Activated naive CD8-positive, alpha-beta T cell treated with anti-CD3 and anti-CD28 coated beads, Interleukin-2, amount 50 U/mL, for 24 hours (primary cell): Measurements from ENCODE around the gene PTPRN2.

Source experiments
- ATAC-seq: fragments of 150-1000 bp; cut with Tn5 transposase; one replicate; pipeline ENCODE4 v1.10.0; 2021
- DNase-seq: peaks from one replicate; pipeline ENCODE4 v3.0.0; 2021
- H3K27ac Mint-ChIP-seq: one replicate; pipeline ENCODE4 v1.8.0; 2021; ENCODE audit warnings: mild to moderate bottlenecking, mixed read lengths
- H3K27me3 Mint-ChIP-seq: one replicate; pipeline ENCODE4 v1.8.0; 2021; ENCODE audit warnings: mixed read lengths
- H3K36me3 Mint-ChIP-seq: one replicate; pipeline ENCODE4 v1.8.0; 2021; ENCODE audit warnings: low read depth, mixed read lengths
- H3K4me1 Mint-ChIP-seq: one replicate; pipeline ENCODE4 v1.8.0; 2021; ENCODE audit warnings: mixed read lengths
- H3K4me3 Mint-ChIP-seq: one replicate; pipeline ENCODE4 v1.8.0; 2021; ENCODE audit warnings: mild to moderate bottlenecking, moderate library complexity, mixed read lengths
- H3K9me3 Mint-ChIP-seq: one replicate; pipeline ENCODE4 v1.8.0; 2021; ENCODE audit warnings: mixed read lengths

The PTPRN2 gene

GRCh38 chr7:158023681-158024350, 563.8 kb downstream of the PTPRN2 start:
- DNase-seq (no peak), ATAC-seq (no peak)
- H3K36me3 Mint-ChIP-seq, result no peaks in the 10 kb centered on the region
- H3K27me3 Mint-ChIP-seq, result no peaks in the 10 kb centered on the region
- no peaks in the 10 kb centered on the region for H3K4me1 Mint-ChIP-seq
- no peak overlapping the region for H3K4me3 Mint-ChIP-seq
- H3K27ac Mint-ChIP-seq, result no peak overlapping the region
- no peaks in the 10 kb centered on the region for H3K9me3 Mint-ChIP-seq

GRCh38 chr7:158023157-158023556, 564.5 kb downstream of the PTPRN2 start:
- no peak overlapping the region for H3K27ac Mint-ChIP-seq
- ATAC-seq, result no peak
- H3K4me3 Mint-ChIP-seq, result no peak overlapping the region
- H3K36me3 Mint-ChIP-seq, result no peaks in the 10 kb centered on the region
- no peaks in the 10 kb centered on the region for H3K4me1 Mint-ChIP-seq
- no peak for DNase-seq
- no peaks in the 10 kb centered on the region for H3K9me3 Mint-ChIP-seq
- H3K27me3 Mint-ChIP-seq, result no peaks in the 10 kb centered on the region

- H3K9me3 Mint-ChIP-seq, result no peaks in the 10 kb centered on the region
- no peak overlapping the region for H3K27ac Mint-ChIP-seq
- no peaks in the 10 kb centered on the region for H3K36me3 Mint-ChIP-seq
- no peaks in the 10 kb centered on the region for H3K4me1 Mint-ChIP-seq
- ATAC-seq, result no peak
- no peaks in the 10 kb centered on the region for H3K27me3 Mint-ChIP-seq
- H3K4me3 Mint-ChIP-seq, result no peak overlapping the region
- DNase-seq, result no peak
Measured at GRCh38 chr7:158022601-158023000, 565.0 kb downstream of the PTPRN2 start.

DNA sequence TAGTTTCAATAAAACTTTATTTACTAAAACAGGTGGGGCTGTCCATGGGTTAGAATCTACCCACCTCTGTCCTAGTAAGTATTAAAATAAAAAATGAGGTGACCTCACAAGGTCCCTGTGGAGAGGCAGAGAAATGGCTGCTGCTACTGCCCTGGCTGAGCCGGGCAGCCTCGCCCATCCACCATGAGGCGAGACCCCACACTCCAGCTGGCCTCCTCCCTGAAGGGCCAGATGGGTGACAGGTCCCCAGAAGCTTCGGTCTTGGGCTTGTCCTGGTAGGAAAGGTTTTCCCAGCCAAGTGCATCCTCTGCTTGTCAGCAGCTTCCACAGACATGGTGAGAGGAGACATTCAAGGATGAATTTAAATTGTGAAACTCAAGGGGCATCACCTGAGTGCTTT, 565.8 kb downstream of the PTPRN2 start:
- no peaks in the 10 kb centered on the region for H3K9me3 Mint-ChIP-seq
- H3K27ac Mint-ChIP-seq, result no peak overlapping the region
- H3K4me3 Mint-ChIP-seq, result no peak overlapping the region
- ATAC-seq (no peak), DNase-seq (no peak)
- H3K4me1 Mint-ChIP-seq, result no peaks in the 10 kb centered on the region
- no peaks in the 10 kb centered on the region for H3K27me3 Mint-ChIP-seq
- H3K36me3 Mint-ChIP-seq, result no peaks in the 10 kb centered on the region

GRCh38 chr7:158020706-158021095, 566.9 kb downstream of the PTPRN2 start:
- no peak overlapping the region for H3K4me3 Mint-ChIP-seq
- no peaks in the 10 kb centered on the region for H3K4me1 Mint-ChIP-seq

DNA sequence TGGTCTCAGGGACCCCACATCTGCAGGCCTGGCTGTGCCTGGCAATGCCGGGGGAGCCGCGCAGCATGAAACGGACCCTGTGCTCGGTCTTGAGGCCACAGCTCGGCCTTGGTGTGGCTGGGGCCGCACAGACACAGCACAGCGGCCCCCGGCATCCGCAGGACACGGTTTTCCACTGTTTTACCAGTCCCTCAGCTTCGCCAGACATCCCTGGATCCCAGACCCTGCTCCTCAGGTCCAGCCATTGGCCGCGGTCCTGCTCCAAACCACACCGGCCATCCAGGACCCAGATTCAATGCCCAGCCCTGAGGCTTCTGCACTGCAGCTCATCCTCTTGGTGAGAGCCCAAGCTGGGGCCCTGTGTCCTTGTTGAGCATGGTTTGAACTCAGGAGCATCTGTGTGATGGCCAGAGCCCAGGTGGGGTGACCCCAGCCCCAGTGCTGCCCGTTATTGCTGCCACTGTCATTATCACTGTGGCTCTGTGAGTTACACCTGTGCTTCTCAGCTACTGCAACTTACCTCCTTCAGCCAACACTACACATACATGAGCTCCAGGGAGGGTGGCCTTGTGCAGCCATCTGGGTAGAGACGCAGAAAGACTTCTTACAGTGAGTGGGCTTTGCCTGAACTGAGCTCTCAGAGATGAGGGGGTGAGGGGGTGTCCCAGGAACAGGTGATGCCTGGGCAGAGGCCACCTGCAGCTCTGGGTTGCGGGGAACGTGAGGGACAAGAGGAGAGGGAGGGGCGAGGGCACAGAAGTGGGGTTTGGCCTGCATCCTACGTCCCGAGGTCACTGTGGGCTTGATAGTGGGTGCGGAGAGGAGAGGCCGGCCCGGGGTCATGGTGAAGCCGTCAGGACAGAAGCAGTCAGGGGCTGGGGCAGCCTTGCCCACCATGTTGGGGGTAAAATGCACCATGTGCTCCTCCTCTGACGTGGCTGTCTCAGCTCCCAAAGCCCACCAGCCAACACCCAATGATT, 567.6 kb downstream of the PTPRN2 start:
- DNase-seq (no peak), ATAC-seq (no peak)
- Mint-ChIP-seq H3K4me1 (no peaks in the 10 kb centered on the region), H3K4me3 (no peak overlapping the region), H3K27ac (no peak overlapping the region), H3K27me3 (no peaks in the 10 kb centered on the region), H3K36me3 (no peaks in the 10 kb centered on the region), H3K9me3 (no peaks in the 10 kb centered on the region)

More at GRCh38 chr7:158020706-158021095, 566.9 kb downstream of the PTPRN2 start:
- no peaks in the 10 kb centered on the region for H3K27me3 Mint-ChIP-seq
- no peak overlapping the region for H3K27ac Mint-ChIP-seq
- ATAC-seq (no peak), DNase-seq (no peak)
- H3K9me3 Mint-ChIP-seq, result no peaks in the 10 kb centered on the region
- no peaks in the 10 kb centered on the region for H3K36me3 Mint-ChIP-seq

- Mint-ChIP-seq H3K36me3 (no peaks in the 10 kb centered on the region), H3K27me3 (no peaks in the 10 kb centered on the region), H3K27ac (no peak overlapping the region), H3K9me3 (no peaks in the 10 kb centered on the region), H3K4me1 (no peaks in the 10 kb centered on the region), H3K4me3 (no peak overlapping the region)
- DNase-seq, result no peak
- no peak for ATAC-seq
Measured at GRCh38 chr7:158018971-158019645, 568.5 kb downstream of the PTPRN2 start.

GRCh38 chr7:158018098-158018762, 569.4 kb downstream of the PTPRN2 start:
- Mint-ChIP-seq H3K27ac (no peak overlapping the region), H3K9me3 (no peaks in the 10 kb centered on the region), H3K36me3 (no peaks in the 10 kb centered on the region), H3K4me1 (no peaks in the 10 kb centered on the region), H3K4me3 (no peak overlapping the region), H3K27me3 (no peaks in the 10 kb centered on the region)
- DNase-seq, result no peak
- ATAC-seq, result no peak

DNA sequence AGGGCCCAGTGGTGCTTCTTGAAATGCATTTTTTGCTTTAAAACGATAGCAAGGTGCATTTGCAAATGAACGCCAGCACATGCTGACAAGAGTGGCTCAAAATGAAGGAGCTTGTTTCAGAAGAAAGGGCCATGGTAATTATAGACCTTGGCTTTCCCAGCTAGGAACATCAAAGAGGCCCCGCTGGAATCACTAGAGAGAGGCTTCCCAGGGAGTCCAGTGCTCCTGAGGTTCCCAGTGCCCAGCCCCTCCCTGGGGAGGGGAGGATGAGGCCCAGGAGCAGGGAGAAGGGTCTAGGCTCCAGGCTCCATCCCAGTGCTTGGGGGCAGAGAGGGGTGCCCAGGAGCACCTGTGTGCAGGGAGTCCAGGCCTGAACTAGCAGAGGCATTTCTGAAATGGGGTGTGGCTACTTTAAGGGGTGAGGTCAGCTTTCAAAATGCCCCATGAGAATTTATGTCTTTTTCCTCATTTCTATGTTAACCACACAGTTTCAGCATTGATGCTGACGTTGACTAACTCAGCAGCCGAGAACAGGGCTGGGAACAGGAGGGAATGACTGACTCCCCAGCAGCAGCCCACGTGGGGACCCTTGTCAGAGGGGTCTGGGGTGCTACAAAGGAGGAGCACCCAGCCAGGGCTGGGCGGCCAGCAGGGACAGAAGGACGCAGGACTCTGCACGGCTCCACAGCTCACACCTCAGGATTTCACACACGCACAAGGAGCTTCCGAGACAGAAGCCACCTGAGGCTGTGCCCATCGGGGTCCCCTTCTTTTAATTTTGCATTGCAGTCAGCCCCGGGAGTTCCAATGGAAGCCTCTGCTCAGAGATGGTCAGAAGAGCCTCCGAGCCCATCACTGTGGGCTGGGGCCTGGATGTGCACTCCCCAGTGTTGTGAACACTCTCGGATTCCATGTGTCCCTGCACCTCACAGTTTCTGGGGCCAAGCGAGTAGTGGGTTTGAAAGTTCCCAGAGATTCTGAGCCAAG, 570.2 kb downstream of the PTPRN2 start:
- Mint-ChIP-seq H3K9me3 (no peaks in the 10 kb centered on the region), H3K27me3 (no peaks in the 10 kb centered on the region), H3K36me3 (no peaks in the 10 kb centered on the region), H3K4me3 (no peak overlapping the region), H3K4me1 (no peaks in the 10 kb centered on the region), H3K27ac (no peak overlapping the region)
- DNase-seq (no peak), ATAC-seq (no peak)

- ATAC-seq, result no peak
- Mint-ChIP-seq H3K36me3 (no peaks in the 10 kb centered on the region), H3K4me3 (no peak overlapping the region), H3K27ac (no peak overlapping the region), H3K27me3 (no peaks in the 10 kb centered on the region), H3K9me3 (no peaks in the 10 kb centered on the region), H3K4me1 (no peaks in the 10 kb centered on the region)
- no peak for DNase-seq
Measured at GRCh38 chr7:158016180-158017097, 571.2 kb downstream of the PTPRN2 start.

- ATAC-seq, result no peak
- Mint-ChIP-seq H3K36me3 (no peaks in the 10 kb centered on the region), H3K27ac (no peak overlapping the region), H3K27me3 (no peaks in the 10 kb centered on the region), H3K9me3 (no peaks in the 10 kb centered on the region), H3K4me3 (no peak overlapping the region), H3K4me1 (peaks cover 8% of the 10 kb centered on the region)
- DNase-seq, result no peak
Measured at GRCh38 chr7:158015403-158016179, 572.0 kb downstream of the PTPRN2 start.

- H3K9me3 Mint-ChIP-seq, result no peaks in the 10 kb centered on the region
- ATAC-seq, result no peak
- DNase-seq, result no peak
- no peaks in the 10 kb centered on the region for H3K27me3 Mint-ChIP-seq
- no peaks in the 10 kb centered on the region for H3K36me3 Mint-ChIP-seq
- H3K4me1 Mint-ChIP-seq, result peaks cover 8% of the 10 kb centered on the region
- H3K4me3 Mint-ChIP-seq, result no peak overlapping the region
- no peak overlapping the region for H3K27ac Mint-ChIP-seq
Measured at GRCh38 chr7:158014976-158015375, 572.6 kb downstream of the PTPRN2 start.
